Left ventricle myocardium inferior (tissue), 1 donor: ENCODE data around the gene RNF7. TPM values are rescaled to one million over a fixed set of nuclear protein-coding genes. Genes with fewer than 3 reads are reported as not detected.

ENCODE experiments used
- DNase-seq: peaks from one replicate; pipeline ENCODE4 v3.0.0-alpha.2; 2020
- H3K27ac ChIP-seq: fragments of 200-600 bp; replicated peaks from 2 replicates; pipeline ENCODE4 v1.8.0; 2021
- H3K27me3 ChIP-seq: fragments of 200-600 bp; 2 replicates; pipeline ENCODE4 v1.8.0; 2021; ENCODE audit warnings: low read depth
- H3K36me3 ChIP-seq: fragments of 200-600 bp; 2 replicates; pipeline ENCODE4 v1.8.0; 2021
- H3K4me1 ChIP-seq: fragments of 200-600 bp; 2 replicates; pipeline ENCODE4 v1.8.0; 2021
- H3K4me3 ChIP-seq: fragments of 200-600 bp; 2 replicates; pipeline ENCODE4 v1.8.0; 2021; ENCODE audit warnings: mild to moderate bottlenecking, moderate library complexity
- H3K9me3 ChIP-seq: fragments of 200-600 bp; replicated peaks from 2 replicates; pipeline ENCODE4 v1.8.0; 2021
- intact Hi-C: fragments of 100-400 bp; cut with micrococcal nuclease; formaldehyde crosslinking; loops from one replicate; pipeline ENCODE4 v1.11.0; 2022
- total RNA-seq: library from RNA; stranded (reverse); fragmentation: NEBNext Ultra II Directional; extraction: Animal tissue kit (Norgen Biotek cat#: 25700); gene quantifications from one replicate; pipeline ENCODE4 v1.2.1, GENCODE V29; 2021
- TF ChIP-seq, protein P1 (sequence below): fragments of 200-600 bp; IDR thresholded peaks from 2 replicates; pipeline ENCODE4 v1.8.0; 2021; ENCODE audit warnings: antibody characterized with exemption, mild to moderate bottlenecking, borderline replicate concordance
- donor health status: DM: no; HTN: yes; CAD: no; lungs with severe emphysema.

Gene RNF7
- total RNA-seq, 1 donor from 2014 or later, result 89.6 TPM

DNA sequence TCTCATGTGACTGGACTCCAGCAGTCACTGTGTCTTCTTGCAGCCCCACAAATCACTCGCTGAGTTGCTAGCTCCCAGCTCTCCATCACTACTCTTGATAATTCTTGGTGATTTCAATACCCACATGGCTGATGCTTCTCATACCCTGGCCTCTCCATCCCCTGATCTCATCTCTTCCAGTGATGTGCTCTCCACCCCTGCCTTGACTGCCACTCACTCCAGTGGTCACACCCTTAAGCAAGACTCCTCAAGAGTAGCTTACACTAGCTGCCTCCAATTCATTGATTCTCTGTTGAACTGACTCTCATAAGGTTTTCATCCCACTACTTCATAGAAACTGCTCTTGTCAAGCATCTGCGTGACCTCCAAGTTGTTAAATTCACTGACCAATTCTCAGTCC lies 25.9 kb downstream of the RNF7 start:
- H3K27me3 ChIP-seq, result no peaks in the 10 kb centered on the region
- no peak overlapping the region for H3K4me3 ChIP-seq
- H3K27ac ChIP-seq, result no peak overlapping the region
- no peaks in the 10 kb centered on the region for H3K4me1 ChIP-seq
- intact Hi-C loops, result no loop called here
- H3K36me3 ChIP-seq, result no peaks in the 10 kb centered on the region
- TF ChIP-seq, protein P1, sequence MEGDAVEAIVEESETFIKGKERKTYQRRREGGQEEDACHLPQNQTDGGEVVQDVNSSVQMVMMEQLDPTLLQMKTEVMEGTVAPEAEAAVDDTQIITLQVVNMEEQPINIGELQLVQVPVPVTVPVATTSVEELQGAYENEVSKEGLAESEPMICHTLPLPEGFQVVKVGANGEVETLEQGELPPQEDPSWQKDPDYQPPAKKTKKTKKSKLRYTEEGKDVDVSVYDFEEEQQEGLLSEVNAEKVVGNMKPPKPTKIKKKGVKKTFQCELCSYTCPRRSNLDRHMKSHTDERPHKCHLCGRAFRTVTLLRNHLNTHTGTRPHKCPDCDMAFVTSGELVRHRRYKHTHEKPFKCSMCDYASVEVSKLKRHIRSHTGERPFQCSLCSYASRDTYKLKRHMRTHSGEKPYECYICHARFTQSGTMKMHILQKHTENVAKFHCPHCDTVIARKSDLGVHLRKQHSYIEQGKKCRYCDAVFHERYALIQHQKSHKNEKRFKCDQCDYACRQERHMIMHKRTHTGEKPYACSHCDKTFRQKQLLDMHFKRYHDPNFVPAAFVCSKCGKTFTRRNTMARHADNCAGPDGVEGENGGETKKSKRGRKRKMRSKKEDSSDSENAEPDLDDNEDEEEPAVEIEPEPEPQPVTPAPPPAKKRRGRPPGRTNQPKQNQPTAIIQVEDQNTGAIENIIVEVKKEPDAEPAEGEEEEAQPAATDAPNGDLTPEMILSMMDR, result no peak
- no peak for DNase-seq
- no peaks in the 10 kb centered on the region for H3K9me3 ChIP-seq

DNA sequence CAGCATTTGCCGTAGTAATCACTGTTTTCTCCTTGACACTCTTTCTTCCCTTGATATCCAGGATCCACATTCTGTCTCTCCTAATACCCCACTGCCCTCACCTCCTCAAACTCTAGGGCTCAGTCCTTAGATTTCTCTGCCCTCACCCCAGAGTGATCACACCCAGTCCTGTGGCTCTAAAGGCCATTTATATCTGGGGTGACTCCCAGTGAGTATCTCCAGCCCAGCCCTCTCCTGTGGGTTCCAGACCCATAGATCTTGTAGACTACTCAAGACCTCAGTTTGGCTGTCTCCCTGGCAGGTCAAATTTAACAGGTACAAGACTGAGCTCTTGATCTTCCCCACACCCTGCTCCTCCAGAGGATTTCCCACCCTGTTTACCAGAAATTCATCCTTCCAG lies 26.4 kb downstream of the RNF7 start:
- Histone ChIP-seq H3K4me1 (no peaks in the 10 kb centered on the region), H3K36me3 (no peaks in the 10 kb centered on the region), H3K4me3 (no peak overlapping the region), H3K9me3 (no peaks in the 10 kb centered on the region), H3K27me3 (no peaks in the 10 kb centered on the region), H3K27ac (no peak overlapping the region)
- TF ChIP-seq, protein P1, result no peak
- no peak for DNase-seq
- intact Hi-C loops, result no loop called here

DNA sequence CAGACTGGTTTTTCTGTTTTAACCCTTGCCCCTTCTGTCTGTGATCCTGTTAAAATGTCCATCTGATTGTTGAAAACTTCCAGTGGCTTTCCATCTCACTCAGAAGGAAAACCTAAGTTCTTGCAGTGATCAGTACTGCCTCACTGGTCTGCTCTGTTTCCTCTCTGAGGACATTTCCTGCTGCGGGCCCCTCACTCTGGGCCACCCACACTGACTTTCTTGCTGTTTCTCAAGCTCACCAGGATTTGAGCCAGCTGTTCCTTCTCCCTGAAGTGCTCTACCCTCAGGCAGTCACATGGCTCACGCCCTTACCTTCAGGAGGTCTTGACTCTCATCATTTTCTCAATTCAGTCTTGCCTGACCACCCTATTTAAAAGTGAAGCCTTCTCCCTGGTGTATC lies 26.9 kb downstream of the RNF7 start:
- intact Hi-C loops, result no loop called here
- no peak for DNase-seq
- Histone ChIP-seq H3K4me3 (no peak overlapping the region), H3K4me1 (no peaks in the 10 kb centered on the region), H3K9me3 (no peaks in the 10 kb centered on the region), H3K36me3 (no peaks in the 10 kb centered on the region), H3K27me3 (no peaks in the 10 kb centered on the region), H3K27ac (no peak overlapping the region)
- TF ChIP-seq, protein P1, result no peak

DNA sequence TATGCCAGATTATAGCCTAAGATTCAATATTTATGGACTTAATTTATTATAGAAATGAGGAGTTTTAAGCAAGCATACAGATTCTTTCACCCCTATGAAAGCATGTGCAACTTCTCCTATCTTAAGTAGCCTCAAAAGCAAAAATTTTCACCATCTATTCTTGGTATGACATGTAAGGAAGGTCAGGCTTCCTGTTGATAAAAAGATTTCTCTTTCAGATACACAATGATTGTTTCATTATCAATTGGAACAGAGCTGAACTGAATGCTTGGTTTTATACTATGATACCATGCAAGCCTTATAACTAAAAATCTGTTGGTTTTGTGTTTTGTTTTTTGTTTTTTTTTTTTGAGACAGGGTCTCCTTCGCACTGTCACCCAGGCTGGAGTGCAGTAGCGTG lies 29.0 kb downstream of the RNF7 start:
- H3K36me3 ChIP-seq, result no peaks in the 10 kb centered on the region
- H3K27ac ChIP-seq, result no peak overlapping the region
- no peaks in the 10 kb centered on the region for H3K4me1 ChIP-seq
- intact Hi-C loops, result no loop called here
- TF ChIP-seq, protein P1, result no peak
- no peaks in the 10 kb centered on the region for H3K27me3 ChIP-seq
- DNase-seq, result no peak
- H3K9me3 ChIP-seq, result no peaks in the 10 kb centered on the region
- no peak overlapping the region for H3K4me3 ChIP-seq

DNA sequence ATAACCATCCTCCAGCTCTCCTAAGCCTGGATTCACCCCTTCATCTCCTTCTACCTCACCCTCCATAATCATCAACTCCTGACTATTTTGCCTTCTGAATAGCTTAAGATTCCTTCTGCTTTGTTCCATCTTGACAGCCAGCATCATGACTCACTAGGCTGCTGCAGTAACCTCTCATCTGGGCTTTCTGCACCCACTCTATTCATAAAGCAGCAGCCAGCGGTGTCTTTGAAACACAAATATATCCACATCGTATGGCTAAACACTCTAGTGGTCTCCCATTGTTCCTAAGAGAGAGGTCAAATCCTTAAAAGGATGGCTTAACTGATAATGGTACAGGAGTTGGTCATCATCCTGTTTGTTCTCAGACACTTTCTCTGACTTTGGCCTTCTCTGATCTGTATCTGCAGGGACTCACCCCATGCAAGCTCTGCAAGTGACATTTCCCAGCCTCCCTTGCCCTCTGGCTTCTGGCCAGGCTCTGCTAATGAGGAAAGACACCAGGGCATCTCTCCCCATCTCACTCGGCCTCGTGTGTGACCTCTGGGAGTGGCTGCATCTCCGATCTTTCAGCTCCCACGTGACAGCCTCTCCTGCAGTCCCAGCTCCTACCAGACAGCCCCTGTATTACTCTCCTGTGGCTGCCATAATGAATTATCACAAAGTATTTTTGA lies 31.3 kb downstream of the RNF7 start:
- DNase-seq, result no peak
- no peaks in the 10 kb centered on the region for H3K36me3 ChIP-seq
- intact Hi-C loops, result no loop called here
- H3K27ac ChIP-seq, result no peak overlapping the region
- no peaks in the 10 kb centered on the region for H3K27me3 ChIP-seq
- TF ChIP-seq, protein P1, result no peak
- no peaks in the 10 kb centered on the region for H3K4me1 ChIP-seq
- H3K4me3 ChIP-seq, result no peak overlapping the region
- H3K9me3 ChIP-seq, result no peaks in the 10 kb centered on the region

DNA sequence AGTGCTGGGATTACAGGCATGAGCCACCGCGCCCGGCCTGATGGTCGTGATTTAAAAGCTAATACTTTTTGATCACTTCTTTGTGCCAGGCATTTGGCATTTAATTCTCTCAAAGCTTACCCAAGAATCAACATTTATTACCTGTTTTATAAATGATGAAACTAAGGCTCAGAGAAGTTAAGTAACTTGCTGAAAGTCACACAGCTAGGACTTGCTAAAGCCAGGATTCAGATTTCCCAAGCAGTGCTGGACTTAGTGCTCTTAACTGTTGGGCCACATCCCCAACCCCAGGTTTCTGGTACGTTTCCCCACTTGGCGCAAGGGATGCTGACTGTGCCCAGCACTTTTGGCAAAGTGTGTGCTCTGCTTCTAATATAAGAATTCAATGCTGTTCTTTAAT lies 35.6 kb downstream of the RNF7 start:
- TF ChIP-seq, protein P1, result no peak
- intact Hi-C loops, result no loop called here
- Histone ChIP-seq H3K27ac (no peak overlapping the region), H3K4me1 (no peaks in the 10 kb centered on the region), H3K27me3 (no peaks in the 10 kb centered on the region), H3K4me3 (no peak overlapping the region), H3K36me3 (no peaks in the 10 kb centered on the region), H3K9me3 (no peaks in the 10 kb centered on the region)
- no peak for DNase-seq
